Glutamatergic neuron (in vitro differentiated cells): Measurements from ENCODE around the gene PHEX. TPM values are rescaled to one million over a fixed set of nuclear protein-coding genes. Genes with fewer than 3 reads are reported as not detected.

Experiments
- DNase-seq: peaks from one replicate; pipeline ENCODE4 v3.0.0; 2022
- H3K27ac Mint-ChIP-seq: one replicate; pipeline ENCODE4 v1.8.0; 2020; ENCODE audit warnings: mild to moderate bottlenecking, mixed read lengths, inconsistent platforms; ENCODE audit not compliant: unreplicated experiment
- H3K27me3 Mint-ChIP-seq: one replicate; pipeline ENCODE4 v1.8.0; 2020; ENCODE audit warnings: mild to moderate bottlenecking, moderate library complexity, mixed read lengths, inconsistent platforms; ENCODE audit not compliant: unreplicated experiment
- H3K36me3 Mint-ChIP-seq: one replicate; pipeline ENCODE4 v1.8.0; 2020; ENCODE audit warnings: mild to moderate bottlenecking, mixed read lengths, inconsistent platforms; ENCODE audit not compliant: unreplicated experiment
- H3K4me1 Mint-ChIP-seq: one replicate; pipeline ENCODE4 v1.8.0; 2020; ENCODE audit warnings: mild to moderate bottlenecking, low read depth, mixed read lengths, inconsistent platforms; ENCODE audit not compliant: unreplicated experiment
- H3K4me3 Mint-ChIP-seq: one replicate; pipeline ENCODE4 v1.8.0; 2020; ENCODE audit warnings: mild to moderate bottlenecking, mixed read lengths, inconsistent platforms; ENCODE audit not compliant: unreplicated experiment
- H3K9me3 Mint-ChIP-seq: one replicate; pipeline ENCODE4 v1.8.0; 2020; ENCODE audit warnings: mild to moderate bottlenecking, moderate library complexity, mixed read lengths, inconsistent platforms; ENCODE audit not compliant: unreplicated experiment
- CTCF ChIP-seq: fragments of 200-600 bp; sonication (generic); IDR thresholded peaks from one replicate; pipeline ENCODE4 v1.5.0; 2021; ENCODE audit not compliant: partially characterized antibody, unreplicated experiment
- total RNA-seq: library from RNA; stranded (reverse); fragmentation: NEBNext Ultra II Directional; extraction: Animal tissue kit (Norgen Biotek cat#: 25700); gene quantifications from one replicate; pipeline ENCODE4 v1.2.1, GENCODE V29; 2021; ENCODE audit not compliant: unreplicated experiment

Gene PHEX
- total RNA-seq, 1 donor from 2014 or later: 0.17 TPM

GRCh38 chrX:22125481-22125880, 93.4 kb downstream of the PHEX start:
- TF ChIP-seq CTCF: no peak
- Mint-ChIP-seq H3K27ac (no peak overlapping the region), H3K27me3 (no peaks in the 10 kb centered on the region), H3K9me3 (no peaks in the 10 kb centered on the region), H3K4me3 (no peak overlapping the region), H3K4me1 (no peaks in the 10 kb centered on the region), H3K36me3 (no peaks in the 10 kb centered on the region)
- DNase-seq: no peak

GRCh38 chrX:22126327-22126726, 94.2 kb downstream of the PHEX start:
- Mint-ChIP-seq H3K4me3 (no peak overlapping the region), H3K9me3 (no peaks in the 10 kb centered on the region), H3K27ac (no peak overlapping the region), H3K4me1 (no peaks in the 10 kb centered on the region), H3K36me3 (no peaks in the 10 kb centered on the region), H3K27me3 (no peaks in the 10 kb centered on the region)
- no peak for DNase-seq
- TF ChIP-seq CTCF: no peak

DNA sequence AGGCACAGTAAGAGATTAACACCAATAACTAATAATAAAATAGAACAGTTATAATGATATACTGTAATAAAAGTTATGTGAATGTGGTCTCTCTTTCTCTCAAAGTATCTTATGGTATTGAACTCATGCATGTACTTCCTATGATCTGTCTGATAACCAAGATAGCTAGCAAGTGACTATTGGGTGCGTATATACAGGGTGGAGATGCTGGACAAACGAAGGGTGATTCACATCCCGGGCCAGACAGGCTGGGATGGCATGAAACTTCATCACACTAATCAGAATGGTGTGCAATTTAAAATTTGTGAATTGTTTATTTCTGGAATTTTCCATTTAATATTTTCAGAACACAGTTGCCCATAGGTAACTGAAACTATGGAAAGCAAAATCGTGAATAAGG, 96.8 kb downstream of the PHEX start:
- no peak for DNase-seq
- no peak for TF ChIP-seq CTCF
- Mint-ChIP-seq H3K4me3 (no peak overlapping the region), H3K36me3 (no peaks in the 10 kb centered on the region), H3K9me3 (no peaks in the 10 kb centered on the region), H3K27ac (no peak overlapping the region), H3K4me1 (no peaks in the 10 kb centered on the region), H3K27me3 (no peaks in the 10 kb centered on the region)

GRCh38 chrX:22134681-22135080, 102.6 kb downstream of the PHEX start:
- peaks cover 18% of the 10 kb centered on the region for H3K4me1 Mint-ChIP-seq
- no peaks in the 10 kb centered on the region for H3K9me3 Mint-ChIP-seq
- DNase-seq: no peak
- no peak overlapping the region for H3K4me3 Mint-ChIP-seq
- no peaks in the 10 kb centered on the region for H3K36me3 Mint-ChIP-seq
- no peak for TF ChIP-seq CTCF
- peak overlapping the region; percentile 90 for H3K27ac Mint-ChIP-seq
- H3K27me3 Mint-ChIP-seq: peaks cover 3% of the 10 kb centered on the region

DNA sequence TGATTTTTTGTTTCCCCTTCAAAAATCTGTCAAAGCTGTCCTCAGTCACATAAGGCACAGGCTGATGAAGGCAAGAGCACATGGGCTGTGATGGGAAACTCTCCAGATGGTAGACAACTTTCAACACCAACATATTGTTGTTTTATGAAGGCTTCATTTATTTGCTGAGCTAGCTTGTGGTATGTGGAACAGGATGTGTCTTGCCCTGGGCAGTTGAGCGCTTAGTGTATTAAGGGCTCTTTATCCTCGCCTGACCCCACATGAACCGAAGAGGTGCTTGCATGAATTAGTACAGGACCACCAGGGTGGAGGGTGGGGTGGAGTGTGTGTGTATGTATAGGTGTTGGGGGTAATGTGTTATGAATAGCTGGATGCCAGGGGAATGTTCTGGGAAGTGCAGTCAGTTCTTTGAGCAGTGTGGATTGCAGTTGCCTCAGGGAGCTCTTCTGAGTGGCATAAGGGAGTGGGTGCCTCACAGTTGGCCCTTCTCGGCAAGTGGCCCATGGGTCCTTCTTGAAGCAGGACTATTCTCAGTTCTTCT, 103.1 kb downstream of the PHEX start:
- Mint-ChIP-seq H3K27ac (peak overlapping the region; percentile 90), H3K9me3 (no peaks in the 10 kb centered on the region), H3K4me3 (no peak overlapping the region)

More for the DNA sequence above, 103.1 kb downstream of the PHEX start:
- DNase-seq: no peak
- Mint-ChIP-seq H3K27me3 (peaks cover 3% of the 10 kb centered on the region), H3K36me3 (no peaks in the 10 kb centered on the region), H3K4me1 (peaks cover 18% of the 10 kb centered on the region)
- no peak for TF ChIP-seq CTCF
